ENCODE measurements around the gene LRP1. TPM values are rescaled to one million over a fixed set of nuclear protein-coding genes. Genes with fewer than 3 reads are reported as not detected.
A peak's percentile ranks its signal among the peaks of the same experiment; 100 is the strongest.

LRP1 gene
- total and polyA plus RNA-seq, 2 experiments from 2014 or later = 26.6 to 145 TPM

GRCh38 chr12:57250541-57250940, 122.3 kb downstream of the LRP1 start (continued):
- no peak for TF ChIP-seq ZNF462 (CRISPR knock-in tag; IDR thresholded peaks at IDR 0.05)
- no peak for TF ChIP-seq CTCF (conservative IDR thresholded peaks at IDR 0.05; ENCODE audit: low read depth in 2 of 2)
- TF ChIP-seq EZH2 (IDR thresholded peaks at IDR 0.05; ENCODE audit: low read depth, unreplicated experiment) = no peak
- TF ChIP-seq ZNF114 (CRISPR knock-in tag; IDR thresholded peaks at IDR 0.05) = no peak

GRCh38 chr12:57250956-57251355, 122.7 kb downstream of the LRP1 start, which contains the start of gene STAC3:
Gene STAC3 (minus strand): TSS chr12:57251187. CDS start chr12:57249636, 1,551 bp downstream.
- H3K27ac ChIP-seq (ENCODE audit: low read depth) = no peak within 1 kb of the TSS
- DNase-seq (ENCODE audit: low spot score) = peak; percentile 35
- H3K4me2 ChIP-seq = peak within 1 kb of the TSS; percentile 70
- H3F3A ChIP-seq (replicated peaks; ENCODE audit: low read depth) = peaks cover 4% of the 10 kb centered on the region
- no peak within 1 kb of the TSS for H2AFZ ChIP-seq
- no peaks in the 10 kb centered on the region for H3K36me3 ChIP-seq (ENCODE audit: insufficient read depth)
- H3K27me3 Mint-ChIP-seq (ENCODE audit: insufficient read depth, low read depth, poor library complexity) = peaks cover 12% of the 10 kb centered on the region
- no peak within 1 kb of the TSS for H3K4me3 Mint-ChIP-seq
- no peaks in the 10 kb centered on the region for H3K27me3 ChIP-seq (ENCODE audit: insufficient read depth)
- H3K4me1 Mint-ChIP-seq = peaks cover 37% of the 10 kb centered on the region
- H3K9me2 ChIP-seq (ENCODE audit: insufficient read depth) = no peaks in the 10 kb centered on the region
- no peaks in the 10 kb centered on the region for H3K79me2 ChIP-seq (replicated peaks; ENCODE audit: insufficient read depth)
- ATAC-seq = peak; percentile 37
- no peak within 1 kb of the TSS for H3K27ac Mint-ChIP-seq
- H3K36me3 Mint-ChIP-seq (ENCODE audit: low read depth) = no peaks in the 10 kb centered on the region
- H4K20me1 ChIP-seq (replicated peaks; ENCODE audit: insufficient read depth) = no peaks in the 10 kb centered on the region
- peaks cover 36% of the 10 kb centered on the region for H3K4me1 ChIP-seq (ENCODE audit: insufficient read depth)
- no peak within 1 kb of the TSS for H3K4me3 ChIP-seq
- H3K9me3 Mint-ChIP-seq = no peaks in the 10 kb centered on the region
- no peak for TF ChIP-seq EZH2phosphoT487 (IDR thresholded peaks at IDR 0.05; ENCODE audit: unreplicated experiment)
- no peak for TF ChIP-seq ZNF462 (CRISPR knock-in tag; IDR thresholded peaks at IDR 0.05)
- no peak for TF ChIP-seq JUNB (IDR thresholded peaks at IDR 0.05; ENCODE audit: unreplicated experiment)
